Neural progenitor cell (in vitro differentiated cells): ENCODE measurements around the gene RAVER2.

Experiments used
- EZH2 ChIP-seq: fragments of 200-600 bp; sonication (generic); IDR thresholded peaks from 2 replicates; pipeline ENCODE4 v1.6.1; 2017; ENCODE audit warnings: antibody characterized with exemption, mild to moderate bottlenecking, moderate library complexity
- TF ChIP-seq, protein P1 (sequence below): fragments of 200-600 bp; sonication (generic); IDR thresholded peaks from 2 replicates; pipeline ENCODE4 v1.5.1; 2017; ENCODE audit warnings: antibody characterized with exemption, mild to moderate bottlenecking

GRCh38 chr1:64839261-64839660, 94.4 kb downstream of the RAVER2 start:
- TF ChIP-seq, protein P1, sequence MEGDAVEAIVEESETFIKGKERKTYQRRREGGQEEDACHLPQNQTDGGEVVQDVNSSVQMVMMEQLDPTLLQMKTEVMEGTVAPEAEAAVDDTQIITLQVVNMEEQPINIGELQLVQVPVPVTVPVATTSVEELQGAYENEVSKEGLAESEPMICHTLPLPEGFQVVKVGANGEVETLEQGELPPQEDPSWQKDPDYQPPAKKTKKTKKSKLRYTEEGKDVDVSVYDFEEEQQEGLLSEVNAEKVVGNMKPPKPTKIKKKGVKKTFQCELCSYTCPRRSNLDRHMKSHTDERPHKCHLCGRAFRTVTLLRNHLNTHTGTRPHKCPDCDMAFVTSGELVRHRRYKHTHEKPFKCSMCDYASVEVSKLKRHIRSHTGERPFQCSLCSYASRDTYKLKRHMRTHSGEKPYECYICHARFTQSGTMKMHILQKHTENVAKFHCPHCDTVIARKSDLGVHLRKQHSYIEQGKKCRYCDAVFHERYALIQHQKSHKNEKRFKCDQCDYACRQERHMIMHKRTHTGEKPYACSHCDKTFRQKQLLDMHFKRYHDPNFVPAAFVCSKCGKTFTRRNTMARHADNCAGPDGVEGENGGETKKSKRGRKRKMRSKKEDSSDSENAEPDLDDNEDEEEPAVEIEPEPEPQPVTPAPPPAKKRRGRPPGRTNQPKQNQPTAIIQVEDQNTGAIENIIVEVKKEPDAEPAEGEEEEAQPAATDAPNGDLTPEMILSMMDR: no peak
- TF ChIP-seq EZH2: no peak
